HepG2 (cell line): ENCODE results near the gene PEF1. TPM values are rescaled to one million over a fixed set of nuclear protein-coding genes. Genes with fewer than 3 reads are reported as not detected.

Experiments used
- ATF7-NPFF ChIP-seq: sonication (generic); formaldehyde crosslinking; IDR thresholded peaks from 2 replicates; pipeline ENCODE4 v1.8.1; 2023; ENCODE audit warnings: mild to moderate bottlenecking, low read depth, missing genetic modification reagents, moderate library complexity
- BHLHE40 ChIP-seq: IDR thresholded peaks from 2 replicates; pipeline ENCODE4 v1.6.1; 2011; ENCODE audit warnings: low read length, improper control_type of control experiment
- ETV5 ChIP-seq: IDR thresholded peaks from 2 replicates; pipeline ENCODE4 v1.6.1; 2018; ENCODE audit warnings: missing biosample characterization, missing genetic modification reagents, inconsistent platforms, borderline replicate concordance
- FOXO1 ChIP-seq: sonication (generic); formaldehyde crosslinking; IDR thresholded peaks from 2 replicates; pipeline ENCODE4 v1.4.0; 2020; ENCODE audit warnings: missing genetic modification reagents
- GFI1 ChIP-seq: sonication (generic); formaldehyde crosslinking; IDR thresholded peaks from 2 replicates; pipeline ENCODE4 v1.5.0; 2020; ENCODE audit warnings: missing genetic modification reagents, mild to moderate bottlenecking, borderline replicate concordance
- HIVEP1 ChIP-seq: sonication (generic); formaldehyde crosslinking; IDR thresholded peaks from 2 replicates; pipeline ENCODE4 v1.4.0; 2020; ENCODE audit warnings: mild to moderate bottlenecking, missing genetic modification reagents
- HNF4A ChIP-seq: sonication (generic); formaldehyde crosslinking; IDR thresholded peaks from 2 replicates; pipeline ENCODE4 v1.4.0; 2020; ENCODE audit warnings: missing genetic modification reagents
- MEF2D ChIP-seq: sonication (generic); formaldehyde crosslinking; IDR thresholded peaks from 2 replicates; pipeline ENCODE4 v1.5.1; 2020; ENCODE audit warnings: mild to moderate bottlenecking, missing genetic modification reagents
- MEIS2 ChIP-seq: sonication (generic); formaldehyde crosslinking; IDR thresholded peaks from 2 replicates; pipeline ENCODE4 v1.9.0; 2021; ENCODE audit warnings: mild to moderate bottlenecking, missing genetic modification reagents
- NCOR1 ChIP-seq: fragments of 200-600 bp; sonication (generic); IDR thresholded peaks from 2 replicates; pipeline ENCODE4 v1.7.0; 2017; ENCODE audit warnings: antibody characterized with exemption, low read length, borderline replicate concordance
- NFYB ChIP-seq: sonication (generic); formaldehyde crosslinking; IDR thresholded peaks from 2 replicates; pipeline ENCODE4 v1.4.0; 2020; ENCODE audit warnings: missing genetic modification reagents
- PHB2 ChIP-seq: fragments of 450-650 bp; IDR thresholded peaks from 2 replicates; pipeline ENCODE4 v1.6.1; 2018; ENCODE audit not compliant: partially characterized antibody
- REL ChIP-seq: sonication (generic); formaldehyde crosslinking; conservative IDR thresholded peaks from 2 replicates; pipeline ENCODE4 v1.8.0; 2022; ENCODE audit warnings: mild to moderate bottlenecking, missing genetic modification reagents, moderate library complexity
- SAP130 ChIP-seq: IDR thresholded peaks from 2 replicates; pipeline ENCODE4 v1.6.1; 2016; ENCODE audit warnings: low read depth
- ZFP41 ChIP-seq: sonication (generic); formaldehyde crosslinking; IDR thresholded peaks from 2 replicates; pipeline ENCODE4 v1.4.0; 2020; ENCODE audit warnings: mild to moderate bottlenecking, missing genetic modification reagents, borderline replicate concordance
- ZFP62 ChIP-seq: sonication (generic); formaldehyde crosslinking; IDR thresholded peaks from 2 replicates; pipeline ENCODE4 v1.4.0; 2020; ENCODE audit warnings: missing genetic modification reagents
- ZIK1 ChIP-seq: sonication (generic); formaldehyde crosslinking; IDR thresholded peaks from 2 replicates; pipeline ENCODE4 v1.5.0; 2020; ENCODE audit warnings: mild to moderate bottlenecking, low read depth, missing genetic modification reagents, borderline replicate concordance
- ZNF207 ChIP-seq: fragments of 450-650 bp; IDR thresholded peaks from 2 replicates; pipeline ENCODE4 v1.6.1; 2016; ENCODE audit warnings: antibody characterized with exemption, borderline replicate concordance
- ZNF333 ChIP-seq: sonication (generic); formaldehyde crosslinking; IDR thresholded peaks from 2 replicates; pipeline ENCODE4 v1.4.0; 2020; ENCODE audit warnings: mild to moderate bottlenecking, missing genetic modification reagents, borderline replicate concordance
- ZNF766 ChIP-seq: sonication (generic); formaldehyde crosslinking; IDR thresholded peaks from 2 replicates; pipeline ENCODE4 v1.5.0; 2020; ENCODE audit warnings: missing genetic modification reagents, borderline replicate concordance
- ZNF773 ChIP-seq: sonication (generic); formaldehyde crosslinking; IDR thresholded peaks from 2 replicates; pipeline ENCODE4 v1.4.0; 2020; ENCODE audit warnings: missing genetic modification reagents, borderline replicate concordance
- polyA plus RNA-seq, 8 experiments: library from polyadenylated mRNA; depleted of rRNA in 3 of 8; stranded (reverse) in 7 of 8; unstranded in 1 of 8; fragments of >200 nt; fragmentation: Illumina TruSeq in 4 of 8; extraction: Trizol in 4 of 8; gene quantifications; 2 replicates each; pipeline versions ENCODE4 v1.2.1 to v1.2.3, GENCODE V29; 2011 to 2016; ENCODE audit warnings: low read depth in 4 of 8, missing spikeins in 1 of 8, mixed read lengths in 1 of 8; ENCODE audit not compliant: insufficient read depth in 1 of 8
- total RNA-seq, 5 experiments: library from RNA; depleted of rRNA; stranded (reverse); fragments of >200 nt; fragmentation: Illumina TruSeq; extraction: Trizol; gene quantifications; 2 replicates each; pipeline ENCODE4 v1.2.3, GENCODE V29; 2016; ENCODE audit warnings: low read depth in 1 of 5
- TF ChIP-seq, protein P1 (sequence below): sonication (generic); formaldehyde crosslinking; conservative IDR thresholded peaks from 2 replicates; pipeline ENCODE4 v1.4.0; 2020; ENCODE audit warnings: missing genetic modification reagents
- TF ChIP-seq, protein P2 (sequence below): sonication (generic); formaldehyde crosslinking; IDR thresholded peaks from 2 replicates; pipeline ENCODE4 v1.8.0; 2022; ENCODE audit warnings: mild to moderate bottlenecking, missing genetic modification reagents, borderline replicate concordance
- TF ChIP-seq, protein P3 (sequence below): IDR thresholded peaks from 2 replicates; pipeline ENCODE4 v1.6.1; 2012; ENCODE audit warnings: inconsistent platforms

PEF1 gene
- total and polyA plus RNA-seq, 2 of the 13 experiments (the other 11 are each of a cell fraction or from before 2014, with no cell fraction given): 57.1 to 57.8 TPM

DNA sequence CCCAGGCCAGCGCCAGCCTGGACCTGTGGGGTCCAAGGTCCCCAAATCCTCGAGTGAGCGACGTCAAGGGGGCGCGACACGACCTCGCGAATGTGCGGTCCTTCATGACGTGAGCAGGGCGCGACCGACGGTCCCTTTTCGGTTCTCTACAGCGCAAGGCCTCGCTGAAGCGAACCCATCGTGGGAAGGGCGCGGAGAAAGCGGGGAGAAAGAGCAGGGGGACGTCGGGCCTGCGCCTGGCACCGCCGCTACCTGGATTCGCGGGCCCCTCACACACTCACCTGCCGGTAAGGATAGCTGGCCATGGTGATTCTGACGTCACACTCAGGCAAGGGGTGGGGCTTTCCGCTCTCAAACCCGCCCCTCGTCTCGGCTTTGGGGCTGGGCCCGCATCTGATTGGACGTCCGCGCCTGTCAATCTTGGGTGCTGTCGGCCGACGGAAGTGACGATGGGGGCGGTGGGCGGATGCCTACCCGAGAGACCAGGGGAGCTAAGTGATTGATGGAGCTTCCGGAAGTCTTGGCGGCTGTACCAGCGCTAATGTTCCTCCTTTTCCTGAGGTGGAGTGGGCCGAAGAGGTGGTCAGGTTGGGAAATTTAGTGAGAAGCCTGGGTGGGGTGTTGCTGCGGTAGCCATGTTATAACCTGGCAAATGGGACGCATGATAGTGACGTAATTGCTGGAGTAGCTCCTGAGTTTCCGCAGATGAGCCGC, at the start of gene PEF1 (continued):
- TF ChIP-seq PHB2 (no peak), SAP130 (CRISPR knock-in tag) (peak; percentile 71), ETV5 (CRISPR knock-in tag) (no peak), ZNF333 (CRISPR knock-in tag) (0 out of 2 replicates have a peak, but pooled peaks have one; percentile 66), MEF2D (no peak), ATF7-NPFF (CRISPR knock-in tag) (peak; percentile 79), FOXO1 (CRISPR knock-in tag) (peak; percentile 39; the same call in 1 of the 2 replicates), NCOR1 (peak; percentile 59; the same call in 1 of the 2 replicates), BHLHE40 (no peak), ZFP41 (CRISPR knock-in tag) (no peak), HNF4A (CRISPR knock-in tag) (peak; percentile 94), ZIK1 (CRISPR knock-in tag) (peak; percentile 91), GFI1 (no peak), NFYB (peak; percentile 96), ZNF773 (CRISPR knock-in tag) (0 out of 2 replicates have a peak, but pooled peaks have one; percentile 11), ZFP62 (CRISPR knock-in tag) (no peak), MEIS2 (no peak), REL (CRISPR knock-in tag) (peak; percentile 74; the same call in 1 of the 2 replicates), HIVEP1 (peak; percentile 40; the same call in 1 of the 2 replicates), ZNF207 (no peak), ZNF766 (no peak)
- TF ChIP-seq, protein P1, sequence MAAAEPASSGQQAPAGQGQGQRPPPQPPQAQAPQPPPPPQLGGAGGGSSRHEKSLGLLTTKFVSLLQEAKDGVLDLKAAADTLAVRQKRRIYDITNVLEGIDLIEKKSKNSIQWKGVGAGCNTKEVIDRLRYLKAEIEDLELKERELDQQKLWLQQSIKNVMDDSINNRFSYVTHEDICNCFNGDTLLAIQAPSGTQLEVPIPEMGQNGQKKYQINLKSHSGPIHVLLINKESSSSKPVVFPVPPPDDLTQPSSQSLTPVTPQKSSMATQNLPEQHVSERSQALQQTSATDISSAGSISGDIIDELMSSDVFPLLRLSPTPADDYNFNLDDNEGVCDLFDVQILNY (CRISPR knock-in tag): no peak
- TF ChIP-seq, protein P2, sequence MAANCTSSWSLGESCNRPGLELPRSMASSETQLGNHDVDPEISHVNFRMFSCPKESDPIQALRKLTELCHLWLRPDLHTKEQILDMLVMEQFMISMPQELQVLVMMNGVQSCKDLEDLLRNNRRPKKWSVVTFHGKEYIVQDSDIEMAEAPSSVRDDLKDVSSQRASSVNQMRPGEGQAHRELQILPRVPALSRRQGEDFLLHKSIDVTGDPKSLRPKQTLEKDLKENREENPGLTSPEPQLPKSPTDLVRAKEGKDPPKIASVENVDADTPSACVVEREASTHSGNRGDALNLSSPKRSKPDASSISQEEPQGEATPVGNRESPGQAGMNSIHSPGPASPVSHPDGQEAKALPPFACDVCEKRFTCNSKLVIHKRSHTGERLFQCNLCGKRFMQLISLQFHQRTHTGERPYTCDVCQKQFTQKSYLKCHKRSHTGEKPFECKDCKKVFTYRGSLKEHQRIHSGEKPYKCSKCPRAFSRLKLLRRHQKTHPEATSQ (CRISPR knock-in tag): no peak; the same call in 1 of the 2 replicates
- TF ChIP-seq, protein P3, sequence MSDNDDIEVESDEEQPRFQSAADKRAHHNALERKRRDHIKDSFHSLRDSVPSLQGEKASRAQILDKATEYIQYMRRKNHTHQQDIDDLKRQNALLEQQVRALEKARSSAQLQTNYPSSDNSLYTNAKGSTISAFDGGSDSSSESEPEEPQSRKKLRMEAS: peak; percentile 73; the same call in 1 of the 2 replicates
